ENCODE data around the gene CTIF. TPM values are rescaled to one million over a fixed set of nuclear protein-coding genes. Genes with fewer than 3 reads are reported as not detected.

CTIF gene
- total and polyA plus RNA-seq, 4 donors = 12.2 to 45.7 (median 32.6) TPM

DNA sequence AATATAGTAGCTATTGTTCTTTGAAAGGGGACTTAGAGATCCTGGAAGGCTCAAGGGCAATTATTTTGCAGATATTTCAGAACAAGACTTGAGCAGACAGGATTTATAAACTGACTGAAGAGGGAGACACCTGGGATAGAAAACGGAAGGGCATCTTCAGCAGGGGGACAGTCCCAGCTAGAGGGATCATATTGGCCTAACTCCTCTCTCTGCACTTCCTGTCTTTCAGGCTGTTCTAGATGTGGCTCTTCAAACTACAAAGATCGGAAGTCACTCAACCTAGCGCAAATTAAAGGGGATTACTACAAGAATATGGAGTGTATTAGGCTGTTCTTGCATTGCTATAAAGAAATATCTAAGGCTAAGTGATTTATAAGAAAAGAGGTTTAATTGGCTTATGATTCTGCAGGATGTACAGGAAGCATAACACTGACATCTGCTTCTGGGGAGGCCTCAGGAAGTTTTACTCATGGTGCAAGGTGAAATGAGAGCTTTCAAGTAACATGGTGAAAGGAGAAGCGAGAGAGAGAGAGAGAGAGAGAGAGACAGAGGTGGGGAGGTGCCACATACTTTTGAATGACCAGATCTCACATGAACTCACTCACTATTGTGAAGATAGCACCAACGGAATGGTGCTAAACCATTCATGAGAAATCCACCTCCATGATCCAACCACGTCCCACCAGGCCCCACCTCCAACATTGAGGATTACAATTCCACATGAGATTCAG lies 5.3 kb upstream of the CTIF start:
- no peaks in the 10 kb centered on the region for H3K36me3 ChIP-seq (ENCODE audit: control insufficient read depth in 4 of 4, insufficient read depth in 4 of 4, low read length in 4 of 4)
- no peaks in the 10 kb centered on the region for H3K27me3 ChIP-seq (ENCODE audit: control insufficient read depth in 3 of 3, insufficient read depth in 3 of 3, low read length in 2 of 3)
- no peaks in the 10 kb centered on the region for H3K9me3 ChIP-seq (ENCODE audit: control insufficient read depth in 4 of 4, insufficient read depth in 3 of 4, low read length in 3 of 4)
- no peak overlapping the region for H3K4me3 ChIP-seq
- WGBS, 2 donors = 82 to 83% methylated on average over 6 of the region's 6 CpGs
- TF ChIP-seq, protein P1, sequence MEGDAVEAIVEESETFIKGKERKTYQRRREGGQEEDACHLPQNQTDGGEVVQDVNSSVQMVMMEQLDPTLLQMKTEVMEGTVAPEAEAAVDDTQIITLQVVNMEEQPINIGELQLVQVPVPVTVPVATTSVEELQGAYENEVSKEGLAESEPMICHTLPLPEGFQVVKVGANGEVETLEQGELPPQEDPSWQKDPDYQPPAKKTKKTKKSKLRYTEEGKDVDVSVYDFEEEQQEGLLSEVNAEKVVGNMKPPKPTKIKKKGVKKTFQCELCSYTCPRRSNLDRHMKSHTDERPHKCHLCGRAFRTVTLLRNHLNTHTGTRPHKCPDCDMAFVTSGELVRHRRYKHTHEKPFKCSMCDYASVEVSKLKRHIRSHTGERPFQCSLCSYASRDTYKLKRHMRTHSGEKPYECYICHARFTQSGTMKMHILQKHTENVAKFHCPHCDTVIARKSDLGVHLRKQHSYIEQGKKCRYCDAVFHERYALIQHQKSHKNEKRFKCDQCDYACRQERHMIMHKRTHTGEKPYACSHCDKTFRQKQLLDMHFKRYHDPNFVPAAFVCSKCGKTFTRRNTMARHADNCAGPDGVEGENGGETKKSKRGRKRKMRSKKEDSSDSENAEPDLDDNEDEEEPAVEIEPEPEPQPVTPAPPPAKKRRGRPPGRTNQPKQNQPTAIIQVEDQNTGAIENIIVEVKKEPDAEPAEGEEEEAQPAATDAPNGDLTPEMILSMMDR (IDR thresholded peaks at IDR 0.05; ENCODE audit: control extremely low read depth, extremely low read depth) = no peak
- ATAC-seq (ENCODE audit: insufficient read depth, low FRiP score) (no peak), DNase-seq (no peak)
- no peak overlapping the region for H3K9ac ChIP-seq (ENCODE audit: insufficient read depth in 1 of 2, low read length in 2 of 2)
- peaks cover 0 to under 1% (median 0%) of the 10 kb centered on the region in 5 donors for H3K4me1 ChIP-seq (ENCODE audit: control insufficient read depth in 5 of 5, insufficient read depth in 5 of 5, low read length in 5 of 5)
- no peak overlapping the region for H3K27ac ChIP-seq (ENCODE audit: low read depth in 1 of 2, low read length in 1 of 2)

DNA sequence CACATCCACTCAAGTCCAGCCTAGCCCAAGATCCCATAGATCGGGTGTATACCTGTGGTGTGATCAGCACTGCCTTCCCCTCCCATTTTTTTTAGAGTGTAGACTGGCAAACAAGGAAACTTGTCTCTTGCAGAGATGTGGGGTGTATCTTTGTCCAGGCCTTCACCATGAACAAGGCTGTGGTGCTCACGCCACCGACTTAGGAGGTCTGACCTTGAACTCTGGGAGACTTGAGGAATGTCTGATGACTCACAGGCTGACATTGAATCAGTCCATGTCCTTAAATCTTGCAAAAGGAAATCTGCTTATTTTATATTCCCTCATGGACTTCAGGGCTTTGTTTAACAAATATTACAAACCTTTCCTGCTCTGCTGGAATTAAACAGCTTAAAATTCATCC lies 4.5 kb upstream of the CTIF start:
- no peak for ATAC-seq (ENCODE audit: insufficient read depth, low FRiP score)
- Histone ChIP-seq H3K9ac (ENCODE audit: insufficient read depth in 1 of 2, low read length in 2 of 2) (no peak overlapping the region), H3K4me1 (ENCODE audit: control insufficient read depth in 5 of 5, insufficient read depth in 5 of 5, low read length in 5 of 5) (peaks cover 0 to 2% (median 0%) of the 10 kb centered on the region in 5 donors), H3K27me3 (ENCODE audit: control insufficient read depth in 3 of 3, insufficient read depth in 3 of 3, low read length in 2 of 3) (no peaks in the 10 kb centered on the region), H3K36me3 (ENCODE audit: control insufficient read depth in 4 of 4, insufficient read depth in 4 of 4, low read length in 4 of 4) (no peaks in the 10 kb centered on the region), H3K27ac (ENCODE audit: low read depth in 1 of 2, low read length in 1 of 2) (no peak overlapping the region), H3K9me3 (ENCODE audit: control insufficient read depth in 4 of 4, insufficient read depth in 3 of 4, low read length in 3 of 4) (no peaks in the 10 kb centered on the region), H3K4me3 (no peak overlapping the region)
- TF ChIP-seq, protein P1 (IDR thresholded peaks at IDR 0.05; ENCODE audit: control extremely low read depth, extremely low read depth) = no peak
- WGBS, 2 donors = 84 to 94% methylated on average over 3 of the region's 3 CpGs
- DNase-seq = no peak

DNA sequence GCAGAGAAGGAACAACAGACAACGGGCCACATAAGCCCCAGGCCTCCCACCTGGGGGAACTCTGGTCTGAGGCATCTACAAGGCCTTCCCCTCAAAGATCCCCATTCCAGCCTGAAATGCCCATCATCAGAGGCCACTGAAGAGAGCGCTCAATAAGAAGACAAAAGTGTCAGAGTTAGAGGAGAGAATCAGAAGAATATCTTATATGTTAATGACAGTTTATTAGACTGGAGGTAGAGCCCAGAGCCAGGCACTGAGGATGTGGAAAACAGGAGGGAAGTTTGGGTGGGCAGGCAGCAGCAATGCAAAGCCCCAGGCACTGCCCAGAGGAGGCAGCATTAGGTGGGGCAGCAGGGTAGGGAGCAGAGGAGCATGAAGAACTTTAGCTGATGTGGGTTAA lies 2.9 kb upstream of the CTIF start:
- TF ChIP-seq, protein P1 (IDR thresholded peaks at IDR 0.05; ENCODE audit: control extremely low read depth, extremely low read depth) = no peak
- H3K36me3 ChIP-seq (ENCODE audit: control insufficient read depth in 4 of 4, insufficient read depth in 4 of 4, low read length in 4 of 4) = no peaks in the 10 kb centered on the region
- DNase-seq = no peak
- H3K4me3 ChIP-seq = no peak overlapping the region
- no peaks in the 10 kb centered on the region for H3K9me3 ChIP-seq (ENCODE audit: control insufficient read depth in 4 of 4, insufficient read depth in 3 of 4, low read length in 3 of 4)
- peaks cover 0 to 2% (median 0%) of the 10 kb centered on the region in 5 donors for H3K4me1 ChIP-seq (ENCODE audit: control insufficient read depth in 5 of 5, insufficient read depth in 5 of 5, low read length in 5 of 5)
- no peak overlapping the region for H3K27ac ChIP-seq (ENCODE audit: low read depth in 1 of 2, low read length in 1 of 2)
- no peak for ATAC-seq (ENCODE audit: insufficient read depth, low FRiP score)
- whole genome bisulfite sequencing, 2 donors = 86 to 88% methylated on average over 2 of the region's 2 CpGs
- no peak overlapping the region for H3K9ac ChIP-seq (ENCODE audit: insufficient read depth in 1 of 2, low read length in 2 of 2)
- H3K27me3 ChIP-seq (ENCODE audit: control insufficient read depth in 3 of 3, insufficient read depth in 3 of 3, low read length in 2 of 3) = no peaks in the 10 kb centered on the region
